ENCODE measurements around the gene LKAAEAR1. TPM values are rescaled to one million over a fixed set of nuclear protein-coding genes. Genes with fewer than 3 reads are reported as not detected.

Gene LKAAEAR1
- polyA plus RNA-seq, 1 donor (not counting 4 experiments of a cell fraction or from before 2014, with no cell fraction given), result not detected

DNA sequence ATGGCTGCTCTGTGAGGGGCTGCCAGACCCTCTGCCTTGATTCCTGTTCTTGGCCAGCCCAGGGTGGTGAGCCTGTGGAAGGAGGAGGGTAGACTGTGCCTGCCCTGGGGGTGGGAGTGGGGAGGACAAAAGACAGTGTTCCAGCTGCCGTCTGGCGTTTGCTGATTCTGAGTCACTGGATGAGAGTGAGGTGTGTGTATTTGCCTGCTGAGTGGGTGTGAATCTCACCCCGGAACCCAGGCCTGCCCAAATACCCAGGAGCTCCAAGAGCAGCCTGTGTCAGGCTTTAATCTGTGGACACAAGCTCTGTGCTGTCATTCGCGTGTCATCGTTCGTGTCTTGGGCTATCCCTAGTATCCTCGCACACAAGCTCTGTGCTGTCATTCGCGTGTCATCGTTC, 2.6 kb upstream of the LKAAEAR1 start:
- Histone ChIP-seq H3K9ac (ENCODE audit: control insufficient read depth, extremely low read depth, insufficient read depth, low read length) (no peak overlapping the region), H3K27me3 (ENCODE audit: control insufficient read depth, extremely low read depth, insufficient read depth, low read length) (peaks cover 40% of the 10 kb centered on the region), H3K79me2 (ENCODE audit: control insufficient read depth, insufficient read depth, low read length) (no peaks in the 10 kb centered on the region), H3K9me3 (ENCODE audit: control insufficient read depth, low read depth, low read length) (no peaks in the 10 kb centered on the region), H3K9me1 (ENCODE audit: control insufficient read depth, extremely low read depth, insufficient read depth, low read length) (no peaks in the 10 kb centered on the region), H3K4me1 (ENCODE audit: control insufficient read depth, extremely low read depth, insufficient read depth, low read length) (peaks cover 6% of the 10 kb centered on the region), H3K4me2 (ENCODE audit: control insufficient read depth, extremely low read depth, insufficient read depth, low read depth, low read length) (no peak overlapping the region), H3K27ac (ENCODE audit: control insufficient read depth, insufficient read depth, low read length) (no peak overlapping the region), H4K20me1 (ENCODE audit: control insufficient read depth, extremely low read depth, insufficient read depth, low read length) (peaks cover 2% of the 10 kb centered on the region), H3K4me3 (ENCODE audit: control insufficient read depth in 2 of 3, extremely low read depth in 1 of 3, insufficient read depth in 2 of 3, low read depth in 1 of 3, low read length in 3 of 3) (no peak overlapping the region), H3K36me3 (ENCODE audit: control insufficient read depth in 2 of 2, extremely low read depth in 1 of 2, insufficient read depth in 2 of 2, low read length in 2 of 2) (no peaks in the 10 kb centered on the region), H2AFZ (ENCODE audit: control insufficient read depth, low read length) (no peak overlapping the region)
- FAIRE-seq (no peak), DNase-seq (ENCODE audit: low read depth, low spot score) (no peak)
- dilution Hi-C loops (cut with MboI; ENCODE audit: extremely low pct_ligation_motif_present, low sequenced_read_pairs), result no loop called here
- TF ChIP-seq CTCF (optimal IDR thresholded peaks at IDR 0.05 in 1 of 3, IDR thresholded peaks at IDR 0.05 in 1 of 3, conservative IDR thresholded peaks at IDR 0.05 in 1 of 3; ENCODE audit: extremely low read depth in 1 of 3, insufficient read depth in 2 of 3, low read length in 3 of 3) (no peak), EZH2 (IDR thresholded peaks at IDR 0.05; ENCODE audit: low read length) (no peak)

- no peak for FAIRE-seq
These were observed 521 bp upstream of the LKAAEAR1 start for GRCh38 chr20:64084685-64085152.

More at GRCh38 chr20:64084685-64085152, 521 bp upstream of the LKAAEAR1 start:
- H3K27me3 ChIP-seq (ENCODE audit: control insufficient read depth, extremely low read depth, insufficient read depth, low read length), result peaks cover 43% of the 10 kb centered on the region
- no peaks in the 10 kb centered on the region for H3K79me2 ChIP-seq (ENCODE audit: control insufficient read depth, insufficient read depth, low read length)
- H3K36me3 ChIP-seq (ENCODE audit: control insufficient read depth in 2 of 2, extremely low read depth in 1 of 2, insufficient read depth in 2 of 2, low read length in 2 of 2), result no peaks in the 10 kb centered on the region
- H2AFZ ChIP-seq (ENCODE audit: control insufficient read depth, low read length), result no peak overlapping the region
- H3K4me2 ChIP-seq (ENCODE audit: control insufficient read depth, extremely low read depth, insufficient read depth, low read depth, low read length), result no peak overlapping the region
- dilution Hi-C loops (cut with MboI; ENCODE audit: extremely low pct_ligation_motif_present, low sequenced_read_pairs), result no loop called here
- peaks cover 6% of the 10 kb centered on the region for H3K4me1 ChIP-seq (ENCODE audit: control insufficient read depth, extremely low read depth, insufficient read depth, low read length)
- no peak for TF ChIP-seq EZH2 (IDR thresholded peaks at IDR 0.05; ENCODE audit: low read length)
- no peak for TF ChIP-seq CTCF (optimal IDR thresholded peaks at IDR 0.05 in 1 of 3, IDR thresholded peaks at IDR 0.05 in 1 of 3, conservative IDR thresholded peaks at IDR 0.05 in 1 of 3; ENCODE audit: extremely low read depth in 1 of 3, insufficient read depth in 2 of 3, low read length in 3 of 3)
- no peaks in the 10 kb centered on the region for H3K9me1 ChIP-seq (ENCODE audit: control insufficient read depth, extremely low read depth, insufficient read depth, low read length)
- no peak overlapping the region for H3K9ac ChIP-seq (ENCODE audit: control insufficient read depth, extremely low read depth, insufficient read depth, low read length)
- H3K4me3 ChIP-seq (ENCODE audit: control insufficient read depth in 2 of 3, extremely low read depth in 1 of 3, insufficient read depth in 2 of 3, low read depth in 1 of 3, low read length in 3 of 3), result no peak overlapping the region
- no peak for DNase-seq (ENCODE audit: low read depth, low spot score)
- H4K20me1 ChIP-seq (ENCODE audit: control insufficient read depth, extremely low read depth, insufficient read depth, low read length), result no peaks in the 10 kb centered on the region
- no peak overlapping the region for H3K27ac ChIP-seq (ENCODE audit: control insufficient read depth, insufficient read depth, low read length)
- no peaks in the 10 kb centered on the region for H3K9me3 ChIP-seq (ENCODE audit: control insufficient read depth, low read depth, low read length)
